Measurements from ENCODE around the gene SIRPA. TPM values are rescaled to one million over a fixed set of nuclear protein-coding genes. Genes with fewer than 3 reads are reported as not detected.

The SIRPA gene
- total and polyA plus RNA-seq, 2 of the 8 experiments (the other 6 are each of a cell fraction or from before 2014, with no cell fraction given), result 3.9 to 4.3 TPM

GRCh38 chr20:1955217-1955616, 60.0 kb downstream of the SIRPA start:
- ChIA-PET CTCF (ENCODE audit: partially characterized antibody) (interaction anchor here (0.5 to 9.9 kb wide), 8 partner anchors 10 to 694 kb away, joined by 3 to 51 read pairs (median 4); no protein-coding TSS in a partner anchor), POLR2A (ENCODE audit: partially characterized antibody) (interaction anchor here (0.9 to 1.9 kb wide), 5 partner anchors 8 to 147 kb away, joined by 3 to 9 read pairs (median 5); no protein-coding TSS in a partner anchor)
- FAIRE-seq (peak; percentile 73), DNase-seq (ENCODE audit: low read depth in 1 of 2, low spot score in 2 of 2) (no peak)
- Histone ChIP-seq H4K5ac (ENCODE audit: insufficient read length, low read depth, low read length) (no peak overlapping the region), H3K27me3 (replicated peaks in 1 of 4; ENCODE audit: control insufficient read depth in 3 of 4, extremely low read depth in 1 of 4, insufficient read depth in 3 of 4, low read length in 3 of 4) (peaks cover 0 to 2% (median 0%) of the 10 kb centered on the region in 4 experiments; a peak in 4 of 7 replicates), H3K4ac (replicated peaks; ENCODE audit: insufficient read length, low read depth, low read length) (no peak overlapping the region), H3K79me2 (ENCODE audit: control insufficient read depth in 1 of 2, insufficient read depth in 2 of 2, low read length in 2 of 2) (no peaks in the 10 kb centered on the region), H2BK120ac (replicated peaks; ENCODE audit: low read depth, low read length) (no peak overlapping the region), H2AFZ (ENCODE audit: low read length) (no peak overlapping the region), H3K23ac (ENCODE audit: insufficient read length) (no peak overlapping the region), H3K4me2 (ENCODE audit: insufficient read depth in 1 of 2, low read depth in 2 of 2, low read length in 2 of 2) (peak overlapping the region; percentile 27 to 53; a peak in 2 of 4 replicates), H3K36me3 (ENCODE audit: control insufficient read depth in 2 of 4, insufficient read depth in 4 of 4, low read length in 3 of 4) (no peaks in the 10 kb centered on the region), H4K20me1 (replicated peaks in 1 of 2; ENCODE audit: control insufficient read depth in 1 of 2, insufficient read depth in 2 of 2, low read length in 2 of 2) (no peaks in the 10 kb centered on the region), H2BK12ac (ENCODE audit: low read depth, low read length) (no peak overlapping the region), H4K91ac (replicated peaks; ENCODE audit: insufficient read length, low read length) (no peak overlapping the region), H2AK5ac (ENCODE audit: low read depth, low read length) (no peak overlapping the region), H3K56ac (replicated peaks; ENCODE audit: insufficient read length, low read depth, low read length) (no peak overlapping the region), H3K9me3 (ENCODE audit: insufficient read depth in 2 of 2, low read depth in 1 of 2, low read length in 1 of 2) (no peaks in the 10 kb centered on the region), H3K4me3 (ENCODE audit: extremely low read depth in 1 of 4, insufficient read depth in 2 of 4, low read depth in 3 of 4, low read length in 4 of 4) (peak overlapping the region in 1 of 4 experiments; percentile 23; a peak in 1 of 8 replicates), H3K9ac (replicated peaks in 1 of 4; ENCODE audit: extremely low read depth in 1 of 4, low read depth in 3 of 4, low read length in 3 of 4) (no peak overlapping the region), H3K18ac (ENCODE audit: extremely low read depth, low read length) (no peak overlapping the region), H3K23me2 (ENCODE audit: low read depth, low read length) (no peaks in the 10 kb centered on the region), H3K4me1 (replicated peaks in 1 of 4; ENCODE audit: control insufficient read depth in 3 of 4, insufficient read depth in 4 of 4, low read length in 3 of 4) (peaks cover 2 to 12% (median 10%) of the 10 kb centered on the region in 4 experiments; a peak in 6 of 7 replicates), H2BK15ac (ENCODE audit: low read length) (no peak overlapping the region), H2BK20ac (ENCODE audit: low read length) (no peak overlapping the region), H4K8ac (ENCODE audit: extremely low read depth, insufficient read depth, low read length) (no peak overlapping the region), H2BK5ac (ENCODE audit: low read depth, low read length) (no peak overlapping the region; the same call in 1 of the 2 replicates), H3K14ac (ENCODE audit: insufficient read length) (no peak overlapping the region), H3K79me1 (ENCODE audit: low read depth, low read length) (no peaks in the 10 kb centered on the region), H3K27ac (ENCODE audit: low read depth, low read length) (no peak overlapping the region)
- 7% methylated on average over 8 of the region's 8 CpGs; no CpG with 5 or more reads in 1 of the 2 experiments for WGBS, 2 experiments (ENCODE audit: extremely low coverage in 1 of 2, insufficient coverage in 1 of 2, insufficient read length in 1 of 2, insufficient replicate concordance in 2 of 2, low coverage in 1 of 2, low lambda C conversion rate in 2 of 2, missing lambda C conversion rate in 1 of 2)
- peak; percentile 49; the same call in 1 of the 2 replicates for TF ChIP-seq SP1 (IDR thresholded peaks at IDR 0.05; ENCODE audit: low read depth, low read length)
- TF ChIP-seq, protein P1, sequence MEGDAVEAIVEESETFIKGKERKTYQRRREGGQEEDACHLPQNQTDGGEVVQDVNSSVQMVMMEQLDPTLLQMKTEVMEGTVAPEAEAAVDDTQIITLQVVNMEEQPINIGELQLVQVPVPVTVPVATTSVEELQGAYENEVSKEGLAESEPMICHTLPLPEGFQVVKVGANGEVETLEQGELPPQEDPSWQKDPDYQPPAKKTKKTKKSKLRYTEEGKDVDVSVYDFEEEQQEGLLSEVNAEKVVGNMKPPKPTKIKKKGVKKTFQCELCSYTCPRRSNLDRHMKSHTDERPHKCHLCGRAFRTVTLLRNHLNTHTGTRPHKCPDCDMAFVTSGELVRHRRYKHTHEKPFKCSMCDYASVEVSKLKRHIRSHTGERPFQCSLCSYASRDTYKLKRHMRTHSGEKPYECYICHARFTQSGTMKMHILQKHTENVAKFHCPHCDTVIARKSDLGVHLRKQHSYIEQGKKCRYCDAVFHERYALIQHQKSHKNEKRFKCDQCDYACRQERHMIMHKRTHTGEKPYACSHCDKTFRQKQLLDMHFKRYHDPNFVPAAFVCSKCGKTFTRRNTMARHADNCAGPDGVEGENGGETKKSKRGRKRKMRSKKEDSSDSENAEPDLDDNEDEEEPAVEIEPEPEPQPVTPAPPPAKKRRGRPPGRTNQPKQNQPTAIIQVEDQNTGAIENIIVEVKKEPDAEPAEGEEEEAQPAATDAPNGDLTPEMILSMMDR (IDR thresholded peaks at IDR 0.05; ENCODE audit: control extremely low read depth in 1 of 3, insufficient read depth in 1 of 3, low read depth in 1 of 3, low read length in 3 of 3), result no peak
- no peak for TF ChIP-seq EGR1 (IDR thresholded peaks at IDR 0.05; ENCODE audit: borderline replicate concordance, low read depth, low read length)
